IMR-90 (cell line): ENCODE results near the gene ARMC5. TPM values are rescaled to one million over a fixed set of nuclear protein-coding genes. Genes with fewer than 3 reads are reported as not detected.

ENCODE experiments used
- ATAC-seq: fragments of 200-7000 bp; cut with Tn5 transposase; 2 replicates; pipeline ENCODE4 v1.9.1; 2020; ENCODE audit warnings: low read depth, mild to moderate bottlenecking, moderate library complexity
- BruUV-seq: library from RNA; stranded (reverse); fragments of 400-500 nt; replicated peaks from 2 replicates; lab custom pipeline; 2021; lab: Mats Ljungman, UMichigan
- CTCF ChIA-PET: fragments of 300-600 bp; formaldehyde crosslinking; extraction: SDS; loops from one replicate; lab custom pipeline; 2021; ENCODE audit warnings: antibody characterized with exemption; lab: Yijun Ruan, JAX
- POLR2A ChIA-PET: fragments of 300-600 bp; sonication (Branson Sonifier 250); formaldehyde crosslinking; loops from one replicate; lab custom pipeline; 2022; ENCODE audit warnings: antibody characterized with exemption; ENCODE audit not compliant: unreplicated experiment; lab: Charles Lee
- DNase-seq: peaks from one replicate; pipeline ENCODE4 v3.0.0; 2013
- H2AFZ ChIP-seq: replicated peaks from 2 replicates; pipeline ENCODE3; 2013; ENCODE audit warnings: low read length, mild to moderate bottlenecking; ENCODE audit not compliant: poor library complexity
- H2AK5ac ChIP-seq: 2 replicates; pipeline ENCODE4 v1.6.1; 2013; ENCODE audit warnings: low read depth, low read length, inconsistent platforms
- H2AK9ac ChIP-seq: replicated peaks from 2 replicates; pipeline ENCODE3; 2013; ENCODE audit warnings: mild to moderate bottlenecking, low read depth, low read length, moderate library complexity; ENCODE audit not compliant: poor library complexity
- H2BK120ac ChIP-seq: 2 replicates; pipeline ENCODE4 v1.6.1; 2013; ENCODE audit warnings: low read depth, low read length, inconsistent platforms
- H2BK15ac ChIP-seq: 3 replicates; pipeline ENCODE4 v1.6.1; 2013; ENCODE audit warnings: low read depth, low read length, inconsistent platforms
- H2BK20ac ChIP-seq: 2 replicates; pipeline ENCODE4 v1.6.1; 2013; ENCODE audit warnings: low read depth, mild to moderate bottlenecking, inconsistent platforms, low read length, moderate library complexity
- H2BK5ac ChIP-seq: 2 replicates; pipeline ENCODE4 v1.6.1; 2013; ENCODE audit warnings: mild to moderate bottlenecking, low read depth, low read length, inconsistent platforms; ENCODE audit not compliant: poor library complexity, severe bottlenecking
- H3K14ac ChIP-seq: replicated peaks from 2 replicates; pipeline ENCODE4 v1.6.1; 2013; ENCODE audit warnings: low read depth, low read length, inconsistent platforms
- H3K18ac ChIP-seq: 2 replicates; pipeline ENCODE4 v1.6.1; 2013; ENCODE audit warnings: low read depth, low read length, control low read depth
- H3K23ac ChIP-seq: 2 replicates; pipeline ENCODE4 v1.6.1; 2013; ENCODE audit warnings: low read depth, low read length, inconsistent platforms
- H3K27ac ChIP-seq: 2 replicates; pipeline ENCODE4 v1.5.1; 2013; ENCODE audit warnings: mild to moderate bottlenecking, control low read depth, low read length; ENCODE audit not compliant: insufficient read depth
- H3K27me3 ChIP-seq: 2 replicates; pipeline ENCODE4 v1.6.1; 2013; ENCODE audit warnings: low read length; ENCODE audit not compliant: control insufficient read depth, insufficient read depth
- H3K36me3 ChIP-seq: 2 replicates; pipeline ENCODE4 v1.6.1; 2013; ENCODE audit warnings: low read length, mixed read lengths; ENCODE audit not compliant: control insufficient read depth, insufficient read depth
- H3K4ac ChIP-seq: 2 replicates; pipeline ENCODE4 v1.6.1; 2013; ENCODE audit warnings: low read depth, low read length, inconsistent platforms
- H3K4me1 ChIP-seq: 2 replicates; pipeline ENCODE4 v1.6.1; 2013; ENCODE audit warnings: low read length, mixed read lengths; ENCODE audit not compliant: control insufficient read depth, insufficient read depth
- H3K4me2 ChIP-seq: 2 replicates; pipeline ENCODE4 v1.6.1; 2013; ENCODE audit warnings: low read depth, mild to moderate bottlenecking, control low read depth, low read length, moderate library complexity
- H3K4me3 ChIP-seq: 2 replicates; pipeline ENCODE4 v1.5.1; 2013; ENCODE audit warnings: low read depth, mild to moderate bottlenecking, control low read depth, low read length, moderate library complexity; ENCODE audit not compliant: insufficient read depth
- H3K56ac ChIP-seq: 2 replicates; pipeline ENCODE4 v1.6.1; 2013; ENCODE audit warnings: low read length, inconsistent platforms; ENCODE audit not compliant: insufficient read depth; ENCODE audit errors: extremely low read depth
- H3K79me1 ChIP-seq, 2 experiments: 2 replicates each; pipeline ENCODE4 v1.6.1; 2013; ENCODE audit warnings: low read length in 2 of 2, inconsistent platforms in 1 of 2, low read depth in 1 of 2
- H3K9ac ChIP-seq: 2 replicates; pipeline ENCODE4 v1.6.1; 2013; ENCODE audit warnings: low read depth, low read length, control low read depth
- H3K9me1 ChIP-seq: 2 replicates; pipeline ENCODE4 v1.6.1; 2013; ENCODE audit warnings: low read length, inconsistent platforms; ENCODE audit not compliant: insufficient read depth
- H3K9me3 ChIP-seq: 2 replicates; pipeline ENCODE4 v1.6.1; 2013; ENCODE audit warnings: low read length; ENCODE audit not compliant: control insufficient read depth, insufficient read depth
- H4K20me1 ChIP-seq: 2 replicates; pipeline ENCODE4 v1.6.1; 2013; ENCODE audit warnings: low read length, inconsistent platforms; ENCODE audit not compliant: insufficient read depth
- H4K5ac ChIP-seq: 2 replicates; pipeline ENCODE4 v1.6.1; 2013; ENCODE audit warnings: mild to moderate bottlenecking, low read depth, low read length, control low read depth
- H4K8ac ChIP-seq, 2 experiments: 2 replicates each; pipeline ENCODE4 v1.6.1; 2013; ENCODE audit warnings: low read depth in 2 of 2, low read length in 2 of 2, control low read depth in 1 of 2, inconsistent platforms in 1 of 2
- H4K91ac ChIP-seq: 2 replicates; pipeline ENCODE4 v1.6.1; 2013; ENCODE audit warnings: low read depth, low read length, inconsistent platforms; ENCODE audit not compliant: insufficient read depth
- BHLHE40 ChIP-seq: fragments of 150-350 bp; IDR thresholded peaks from 2 replicates; pipeline ENCODE4 v1.6.1; 2016; ENCODE audit warnings: mild to moderate bottlenecking, low read depth, low read length
- CEBPB ChIP-seq: IDR thresholded peaks from 2 replicates; pipeline ENCODE4 v1.6.1; 2012; ENCODE audit warnings: low read depth, low read length, improper control_type of control experiment
- POLR2A ChIP-seq: IDR thresholded peaks from 2 replicates; pipeline ENCODE4 v1.6.1; 2012; ENCODE audit warnings: mild to moderate bottlenecking, low read depth, low read length
- RAD21 ChIP-seq: IDR thresholded peaks from 2 replicates; pipeline ENCODE4 v1.6.1; 2012; ENCODE audit warnings: low read length, improper control_type of control experiment
- RCOR1 ChIP-seq: IDR thresholded peaks from 2 replicates; pipeline ENCODE4 v1.6.1; 2012; ENCODE audit warnings: mild to moderate bottlenecking, low read length, improper control_type of control experiment; ENCODE audit not compliant: insufficient replicate concordance
- RFX5 ChIP-seq: IDR thresholded peaks from 2 replicates; pipeline ENCODE4 v1.8.0; 2012; ENCODE audit warnings: low read depth, mild to moderate bottlenecking, low read length, moderate library complexity
- WGBS, 2 experiments: methylation state at CpG; one replicate each; pipeline versions ENCODE4 v1.1.5 to v1.1.7; 2013; ENCODE audit warnings: missing lambda C conversion rate in 2 of 2; ENCODE audit not compliant: insufficient read length in 1 of 2; ENCODE audit errors: extremely low coverage in 2 of 2; 5-methylcytosine and 5-hydroxymethylcytosine counted together
- dilution Hi-C: fragments of 300-500 bp; cut with HindIII; formaldehyde crosslinking; loops from one replicate; pipeline ENCODE4 v1.14.3; 2018; ENCODE audit warnings: low sequenced_read_pairs; ENCODE audit not compliant: unreplicated experiment
- in situ Hi-C: fragments of 300-500 bp; cut with MboI; formaldehyde crosslinking; loops from 3 replicates; pipeline ENCODE4 v1.14.3; 2019; ENCODE audit warnings: low sequenced_read_pairs, inconsistent platforms, mixed read lengths
- intact Hi-C: fragments of 100-400 bp; cut with micrococcal nuclease; formaldehyde crosslinking; loops from 2 replicates; pipeline ENCODE4 v1.10.0; 2022
- polyA plus RNA-seq, 3 experiments: library from polyadenylated mRNA; depleted of rRNA; stranded (reverse); fragments of >200 nt; gene quantifications; 2 replicates each; pipeline ENCODE4 v1.2.3, GENCODE V29; 2012; ENCODE audit warnings: low replicate concordance in 1 of 3
- total RNA-seq: library from RNA; depleted of rRNA; stranded (reverse); fragments of >200 nt; gene quantifications from 2 replicates; pipeline ENCODE4 v1.2.3, GENCODE V29; 2012
- TF ChIP-seq, protein P1 (sequence below): conservative IDR thresholded peaks from 2 replicates; pipeline ENCODE4 v1.5.1; 2012; ENCODE audit warnings: mild to moderate bottlenecking, low read depth, low read length, improper control_type of control experiment
- TF ChIP-seq, protein P2 (sequence below): fragments of 150-350 bp; IDR thresholded peaks from 2 replicates; pipeline ENCODE4 v1.6.1; 2017; ENCODE audit warnings: mild to moderate bottlenecking, antibody characterized with exemption, low read length, low read depth

Gene ARMC5
- total and polyA plus RNA-seq, 2 of the 4 experiments (the other 2 are of a cell fraction) = 2.3 to 7.5 TPM

DNA sequence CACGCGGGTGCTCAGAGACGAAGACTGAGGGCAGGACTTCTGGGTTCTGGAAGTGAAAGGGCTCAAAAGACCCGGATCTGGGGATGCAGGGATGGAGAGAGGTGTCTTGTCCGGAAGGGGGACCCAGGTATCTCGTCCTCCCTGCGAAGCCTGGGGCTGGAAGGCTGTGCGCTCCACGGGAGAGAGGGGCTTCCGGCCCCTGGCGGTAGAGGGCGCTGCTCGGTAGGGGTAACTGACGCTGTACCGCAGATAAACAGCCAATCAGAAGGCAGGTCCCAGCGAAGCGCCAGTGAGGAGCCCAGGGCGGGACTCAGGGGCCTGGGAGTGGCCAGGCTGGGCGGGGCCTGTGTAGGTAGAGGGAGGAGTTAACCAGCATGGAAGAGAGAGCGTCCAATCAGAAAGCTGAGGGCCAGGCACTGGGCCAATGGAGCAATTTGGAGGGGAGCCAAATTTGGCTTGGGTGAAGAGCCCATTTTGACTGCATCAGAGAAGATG is 13.5 kb downstream of the ARMC5 start:
- Histone ChIP-seq H3K23ac (peak overlapping the region; percentile 90), H3K56ac (peak overlapping the region; percentile 94), H2AK9ac (peak overlapping the region; percentile 100), H3K18ac (peak overlapping the region; percentile 45), H2AK5ac (peak overlapping the region; percentile 100), H2BK120ac (peak overlapping the region; percentile 93), H4K8ac (peak overlapping the region; percentile 94), H3K9me3 (no peaks in the 10 kb centered on the region), H2BK5ac (peak overlapping the region; percentile 95), H4K5ac (peak overlapping the region; percentile 97), H3K27me3 (no peaks in the 10 kb centered on the region), H3K4me1 (peaks cover 13% of the 10 kb centered on the region), H2AFZ (peak overlapping the region; percentile 93), H3K4me2 (peak overlapping the region; percentile 50), H3K36me3 (peaks cover 40% of the 10 kb centered on the region), H3K79me1 (peaks cover 19 to 68% of the 10 kb centered on the region in 2 experiments; a peak in 3 of 4 replicates), H3K9ac (peak overlapping the region; percentile 99), H2BK20ac (no peak overlapping the region), H3K27ac (peak overlapping the region; percentile 100), H3K4me3 (peak overlapping the region; percentile 87), H3K4ac (peak overlapping the region; percentile 99), H4K20me1 (peaks cover 47% of the 10 kb centered on the region), H4K91ac (peak overlapping the region; percentile 100), H2BK15ac (no peak overlapping the region), H3K9me1 (peaks cover 16% of the 10 kb centered on the region; the same call in 1 of the 2 replicates), H3K14ac (peak overlapping the region; percentile 99)
- ChIA-PET POLR2A (interaction anchor here (1.0 kb wide), 1 partner anchor 13 kb away, joined by 4 read pairs; no protein-coding TSS in a partner anchor), CTCF (interaction anchor here (1.0 kb wide), 3 partner anchors 9 to 242 kb away, joined by 3 to 7 read pairs (median 6); no protein-coding TSS in a partner anchor)
- ATAC-seq (peak; percentile 72), DNase-seq (peak; percentile 88)
- BruUV-seq = no TSS peak
- dilution Hi-C loops = no loop called here
- intact Hi-C loops = loop anchor here (1.0 kb wide), 1 partner anchor 13 kb away; the partner anchor contains the start of gene ARMC5
- in situ Hi-C loops = loop anchor here (25.0 kb wide), 1 partner anchor 390 kb away; the partner anchor contains the start of gene ZNF267
- TF ChIP-seq BHLHE40 (no peak), CEBPB (no peak), POLR2A (peak; percentile 57; the same call in 1 of the 2 replicates), RAD21 (peak; percentile 19; the same call in 1 of the 2 replicates), RFX5 (no peak), RCOR1 (peak; percentile 91)
- TF ChIP-seq, protein P1, sequence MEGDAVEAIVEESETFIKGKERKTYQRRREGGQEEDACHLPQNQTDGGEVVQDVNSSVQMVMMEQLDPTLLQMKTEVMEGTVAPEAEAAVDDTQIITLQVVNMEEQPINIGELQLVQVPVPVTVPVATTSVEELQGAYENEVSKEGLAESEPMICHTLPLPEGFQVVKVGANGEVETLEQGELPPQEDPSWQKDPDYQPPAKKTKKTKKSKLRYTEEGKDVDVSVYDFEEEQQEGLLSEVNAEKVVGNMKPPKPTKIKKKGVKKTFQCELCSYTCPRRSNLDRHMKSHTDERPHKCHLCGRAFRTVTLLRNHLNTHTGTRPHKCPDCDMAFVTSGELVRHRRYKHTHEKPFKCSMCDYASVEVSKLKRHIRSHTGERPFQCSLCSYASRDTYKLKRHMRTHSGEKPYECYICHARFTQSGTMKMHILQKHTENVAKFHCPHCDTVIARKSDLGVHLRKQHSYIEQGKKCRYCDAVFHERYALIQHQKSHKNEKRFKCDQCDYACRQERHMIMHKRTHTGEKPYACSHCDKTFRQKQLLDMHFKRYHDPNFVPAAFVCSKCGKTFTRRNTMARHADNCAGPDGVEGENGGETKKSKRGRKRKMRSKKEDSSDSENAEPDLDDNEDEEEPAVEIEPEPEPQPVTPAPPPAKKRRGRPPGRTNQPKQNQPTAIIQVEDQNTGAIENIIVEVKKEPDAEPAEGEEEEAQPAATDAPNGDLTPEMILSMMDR = peak; percentile 73
- TF ChIP-seq, protein P2, sequence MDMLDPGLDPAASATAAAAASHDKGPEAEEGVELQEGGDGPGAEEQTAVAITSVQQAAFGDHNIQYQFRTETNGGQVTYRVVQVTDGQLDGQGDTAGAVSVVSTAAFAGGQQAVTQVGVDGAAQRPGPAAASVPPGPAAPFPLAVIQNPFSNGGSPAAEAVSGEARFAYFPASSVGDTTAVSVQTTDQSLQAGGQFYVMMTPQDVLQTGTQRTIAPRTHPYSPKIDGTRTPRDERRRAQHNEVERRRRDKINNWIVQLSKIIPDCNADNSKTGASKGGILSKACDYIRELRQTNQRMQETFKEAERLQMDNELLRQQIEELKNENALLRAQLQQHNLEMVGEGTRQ = no peak
- WGBS, 2 experiments = 17% methylated on average over 7 of the region's 20 CpGs; no CpG with 5 or more reads in 1 of the 2 experiments
